ENCODE data around the gene RNF167. TPM values are rescaled to one million over a fixed set of nuclear protein-coding genes. Genes with fewer than 3 reads are reported as not detected.
A peak's percentile ranks its signal among the peaks of the same experiment; 100 is the strongest.

The RNF167 gene
- total and polyA plus RNA-seq, 2 of the 13 experiments (the other 11 are each of a cell fraction or from before 2014, with no cell fraction given), result 44.1 to 45.4 TPM

GRCh38 chr17:4967539-4968485 is 27.7 kb downstream of the RNF167 start, which contains the start of gene SPAG7 (continued):
- TF ChIP-seq ZNF564 (CRISPR knock-in tag; IDR thresholded peaks at IDR 0.05) (peak; percentile 51; the same call in 1 of the 2 replicates), FOXO4 (CRISPR knock-in tag; conservative IDR thresholded peaks at IDR 0.05) (0 out of 2 replicates have a peak, but pooled peaks have one; percentile 91), ZNF512B (CRISPR knock-in tag; IDR thresholded peaks at IDR 0.05; ENCODE audit: borderline replicate concordance) (no peak), ZNF577 (CRISPR knock-in tag; IDR thresholded peaks at IDR 0.05; ENCODE audit: borderline replicate concordance, low read depth) (no peak)

- peaks cover 27% of the 10 kb centered on the region for H3K79me2 ChIP-seq (ENCODE audit: insufficient read depth, low read length)
- H3K4me2 ChIP-seq (ENCODE audit: low read depth, low read length), result peak overlapping the region; percentile 82
- in situ Hi-C loops (cut with HindIII; ENCODE audit: extremely low pct_ligation_motif_present, low pct_unique_long_range_greater_than_20kb), result no loop called here
- POLR2A ChIA-PET, result interaction anchor here (0.6 to 10.5 kb wide), 14 partner anchors 11 to 401 kb away, joined by 3 to 273 read pairs (median 22); partner anchors contain the start of genes CAMTA2, ENO3, INCA1 and KIF1C
- H3K27ac ChIP-seq (ENCODE audit: extremely low read length, insufficient read depth, low read length), result peak overlapping the region; percentile 92
- WGBS (ENCODE audit: low lambda C conversion rate), result 2% methylated on average over 22 of the region's 23 CpGs
- H3K9me3 ChIP-seq (ENCODE audit: low read length), result no peaks in the 10 kb centered on the region
- ATAC-seq (no peak), FAIRE-seq (no peak), DNase-seq (ENCODE audit: low spot score) (no peak)
- intact Hi-C loops (cut with micrococcal nuclease; ENCODE audit: unreplicated experiment), result loop anchor here (5.0 to 10.0 kb wide), 2 partner anchors 61 to 254 kb away; partner anchors contain the start of gene ARRB2
- no peaks in the 10 kb centered on the region; a peak in 1 of 5 replicates for H3K27me3 ChIP-seq (ENCODE audit: control insufficient read depth in 1 of 2, insufficient read depth in 2 of 2, low read length in 2 of 2)
- H3K36me3 ChIP-seq (replicated peaks in 1 of 2; ENCODE audit: control insufficient read depth in 1 of 2, insufficient read depth in 2 of 2, low read length in 2 of 2), result peaks cover 0 to 13% of the 10 kb centered on the region in 2 experiments; a peak in 3 of 5 replicates
- H3K4me3 ChIP-seq (replicated peaks in 1 of 3; ENCODE audit: insufficient read depth in 1 of 3, low read depth in 2 of 3, low read length in 3 of 3), result peak overlapping the region; percentile 72 to 88 (median 77)
- no peak overlapping the region for H2AFZ ChIP-seq (ENCODE audit: low read length)
- H3K9ac ChIP-seq (ENCODE audit: insufficient read depth, low read depth, low read length), result peak overlapping the region; percentile 91
- peaks cover 31% of the 10 kb centered on the region for H3K4me1 ChIP-seq (ENCODE audit: insufficient read depth, low read length)
- H4K20me1 ChIP-seq (ENCODE audit: insufficient read depth, low read length), result no peaks in the 10 kb centered on the region
- CTCF ChIA-PET (ENCODE audit: low intra/inter-chr PET ratio, low total read pairs), result no interaction called here
- BruUV-seq (replicated peaks), result TSS peak; percentile 55
- TF ChIP-seq ZHX1 (CRISPR knock-in tag; IDR thresholded peaks at IDR 0.05; ENCODE audit: low read depth) (no peak), ZNF205 (CRISPR knock-in tag; IDR thresholded peaks at IDR 0.05) (no peak), MTERF4 (CRISPR knock-in tag; IDR thresholded peaks at IDR 0.05) (no peak; the same call in 1 of the 2 replicates), YEATS2 (CRISPR knock-in tag; IDR thresholded peaks at IDR 0.05; ENCODE audit: borderline replicate concordance) (no peak), ZNF510 (CRISPR knock-in tag; IDR thresholded peaks at IDR 0.05; ENCODE audit: low read depth) (no peak; the same call in 1 of the 2 replicates)
Observed at GRCh38 chr17:4968486-4969046, 28.5 kb downstream of the RNF167 start.

Measured in HepG2 (cell line).